GM18526 (cell line): ENCODE data around the gene GHR.

ENCODE experiments used
- POLR2A ChIP-seq: IDR thresholded peaks from 3 replicates; pipeline ENCODE4 v1.6.1; 2011; ENCODE audit not compliant: insufficient read length; ENCODE audit errors: extremely low read depth

The GHR gene

DNA sequence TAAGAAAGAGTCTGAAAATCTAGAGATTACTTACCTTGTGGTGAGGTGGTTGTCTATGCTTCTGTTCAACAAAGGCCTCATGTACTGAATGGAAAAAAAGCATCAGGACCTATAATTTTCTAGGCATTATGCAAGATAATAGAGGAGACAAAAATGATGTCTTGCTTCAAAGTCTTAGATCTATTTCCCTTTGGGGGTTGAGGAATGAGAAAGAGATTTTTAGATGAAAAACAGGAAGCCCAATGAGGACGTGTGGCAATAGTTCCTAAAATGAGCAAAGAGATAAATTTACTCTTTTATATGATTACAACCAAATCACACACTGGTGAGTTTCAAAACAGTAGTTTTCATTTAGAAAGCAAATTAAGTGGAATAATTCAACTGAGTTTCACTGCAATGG, 99.5 kb downstream of the GHR start:
- no peak for TF ChIP-seq POLR2A

DNA sequence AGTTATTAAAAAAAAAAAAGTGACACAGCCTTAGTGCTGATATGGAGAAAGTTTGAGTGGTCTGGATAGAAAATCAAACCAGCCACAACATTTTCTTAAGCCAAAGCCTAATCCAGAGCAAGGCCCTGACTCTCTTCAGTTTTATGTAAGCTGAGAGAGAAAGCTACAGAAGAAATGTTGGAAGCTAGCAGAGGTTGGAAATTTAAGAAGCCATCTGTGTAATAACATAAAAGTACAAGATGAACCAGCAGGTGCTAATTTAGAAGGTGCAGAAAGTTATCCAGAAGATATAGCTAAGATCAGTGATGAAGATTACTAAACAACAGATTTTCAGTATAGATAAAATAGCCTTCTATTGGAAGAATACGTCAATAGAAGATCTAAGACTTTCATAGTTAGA, 102.9 kb downstream of the GHR start:
- TF ChIP-seq POLR2A, result no peak

DNA sequence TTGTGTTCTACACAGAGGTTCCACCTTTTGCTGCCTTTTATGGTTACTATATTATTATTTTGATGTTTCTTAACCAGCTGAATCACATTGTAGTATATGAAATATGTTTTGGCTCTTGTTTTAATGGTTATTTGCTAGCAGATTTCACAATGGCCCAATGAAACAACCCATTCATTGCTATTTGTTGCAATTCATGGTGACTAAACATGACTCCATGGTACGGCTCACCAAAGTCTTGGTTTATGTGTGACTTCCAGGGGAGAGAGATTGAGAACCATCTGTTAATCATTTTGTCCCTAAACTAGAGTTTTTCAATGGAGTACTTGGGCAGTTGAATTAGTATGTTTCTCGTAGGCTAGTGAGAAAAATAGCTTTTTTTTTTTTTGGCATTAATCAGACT, 108.4 kb downstream of the GHR start:
- TF ChIP-seq POLR2A, result no peak

DNA sequence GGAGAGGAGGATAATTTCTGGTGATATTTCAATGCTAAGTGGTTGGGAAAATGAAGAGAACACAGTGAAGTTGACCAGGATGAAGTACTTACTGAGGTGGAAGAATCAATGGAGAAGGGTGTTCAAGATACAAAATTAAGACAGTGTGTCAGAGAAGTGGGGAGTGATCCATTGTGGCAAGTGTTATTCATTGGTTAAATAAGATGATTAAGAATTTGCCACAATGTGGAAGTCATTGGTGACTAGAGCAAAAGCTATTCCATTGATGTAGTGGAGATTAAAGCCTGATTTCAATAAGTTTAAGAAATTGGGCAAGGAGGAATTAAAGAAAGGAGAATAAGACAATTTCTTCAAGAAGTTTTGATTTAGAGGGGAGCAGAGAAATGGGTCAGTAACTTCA, 118.9 kb downstream of the GHR start:
- TF ChIP-seq POLR2A, result no peak

DNA sequence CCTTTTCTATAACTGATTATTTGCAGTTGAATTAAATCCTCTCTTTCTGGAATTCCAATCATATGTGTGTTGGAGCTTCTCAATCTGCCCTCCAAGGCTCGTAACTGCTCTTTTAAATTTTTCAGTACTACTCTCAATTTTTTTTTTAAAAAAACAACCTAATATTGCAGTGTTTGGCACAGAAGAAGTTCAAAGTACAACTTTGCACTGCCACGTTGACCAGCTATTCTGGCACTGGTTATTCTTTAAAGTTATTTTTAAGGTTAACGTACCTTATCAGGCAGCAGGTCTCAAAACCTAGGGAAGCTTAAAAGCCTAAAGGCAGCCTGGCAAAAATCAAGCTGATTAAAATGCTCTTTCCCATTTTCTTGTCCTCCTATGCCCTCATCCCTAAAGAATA, 120.5 kb downstream of the GHR start:
- TF ChIP-seq POLR2A, result no peak

DNA sequence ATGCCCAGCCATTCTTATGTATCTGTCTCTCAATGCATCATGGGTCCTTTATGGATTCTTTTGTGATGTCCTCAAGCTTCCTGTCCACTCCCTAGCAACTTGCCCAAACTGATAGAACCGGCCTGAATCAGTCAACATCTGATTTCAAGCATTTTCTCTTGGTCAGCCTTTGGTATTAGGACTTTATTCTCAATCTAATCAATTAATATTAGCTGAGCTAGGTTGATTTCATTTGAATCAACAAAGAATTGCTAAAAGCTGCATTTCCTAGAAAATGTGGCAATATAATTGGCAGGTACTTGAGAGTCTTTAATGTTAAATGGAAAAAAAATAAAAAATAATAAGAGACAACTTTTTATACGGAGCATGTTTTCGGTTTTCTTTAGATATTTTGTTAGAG, 121.8 kb downstream of the GHR start:
- TF ChIP-seq POLR2A, result no peak

DNA sequence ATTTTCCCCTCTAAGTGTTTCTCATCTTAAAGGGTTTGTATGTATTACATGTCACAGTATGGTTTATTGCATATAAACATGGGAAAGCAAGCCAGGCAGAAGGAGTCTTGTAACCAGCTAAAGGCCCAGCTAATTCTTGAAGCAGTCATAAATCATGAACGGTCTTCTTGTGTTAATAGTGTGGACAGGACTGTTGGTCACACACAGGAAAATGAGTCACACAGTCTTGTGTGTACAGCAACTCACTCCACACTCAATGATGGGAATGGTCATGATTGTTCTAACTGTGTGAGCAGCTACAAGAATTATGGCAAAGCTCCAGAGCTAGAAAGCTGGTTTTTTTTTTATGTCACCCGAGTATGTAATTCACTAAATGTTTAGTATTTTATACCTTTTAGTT, 123.9 kb downstream of the GHR start:
- no peak for TF ChIP-seq POLR2A

DNA sequence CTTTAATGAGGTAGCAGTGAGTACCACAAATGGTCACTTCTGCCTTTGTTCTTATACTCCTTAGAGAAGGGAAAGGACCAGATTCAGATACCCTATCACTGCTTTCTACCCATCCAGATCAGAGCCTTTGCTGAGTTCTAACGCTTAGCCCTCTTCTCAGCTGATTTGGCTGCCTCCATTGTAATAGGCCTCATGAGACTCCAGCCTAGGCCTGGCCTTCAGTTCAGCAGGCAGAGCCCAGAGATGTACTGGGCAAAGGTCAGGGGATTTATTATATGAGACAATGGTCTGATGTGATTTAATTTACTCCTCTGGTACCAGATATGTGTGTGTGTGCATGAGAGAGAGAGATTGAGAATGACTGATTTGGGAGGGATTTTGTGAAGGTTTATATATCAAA, 124.7 kb downstream of the GHR start:
- TF ChIP-seq POLR2A, result no peak

DNA sequence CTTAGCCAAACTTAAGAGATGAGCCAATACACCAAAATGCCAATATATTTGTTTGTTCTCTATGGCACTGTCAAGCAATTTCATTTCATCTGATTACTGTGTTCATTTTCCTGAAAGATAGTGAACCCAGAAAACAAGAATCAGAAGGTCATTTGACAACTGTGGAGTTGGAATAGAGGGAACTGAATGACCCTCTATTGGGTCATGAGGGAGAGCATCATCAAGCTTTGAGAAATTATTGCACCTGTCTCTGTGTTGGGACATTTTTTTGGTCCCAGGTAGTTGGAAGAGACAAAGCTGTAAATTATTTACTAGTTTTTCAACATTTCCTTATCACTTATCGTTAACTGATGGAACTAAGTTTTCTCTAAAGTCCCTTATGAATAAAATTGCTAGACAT, 129.4 kb downstream of the GHR start:
- no peak for TF ChIP-seq POLR2A

DNA sequence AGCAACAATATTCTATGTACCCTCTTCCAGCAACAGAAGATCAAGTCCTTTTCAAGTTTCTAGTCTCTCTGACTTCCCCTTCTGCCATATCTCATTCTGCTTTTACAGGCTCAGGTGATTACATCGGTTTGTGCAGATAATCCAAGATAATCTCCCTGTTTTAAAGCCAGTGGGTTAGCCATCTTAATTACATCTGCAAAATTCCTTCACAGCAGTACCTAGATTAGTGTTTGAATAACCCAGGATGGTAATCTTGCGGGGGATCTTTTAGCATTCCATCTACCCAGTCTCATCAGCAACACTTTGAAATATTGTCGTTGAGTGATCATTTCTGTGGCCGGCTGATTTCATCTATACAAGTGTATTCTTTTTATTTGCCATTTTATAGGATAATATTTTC, 130.2 kb downstream of the GHR start:
- no peak for TF ChIP-seq POLR2A

DNA sequence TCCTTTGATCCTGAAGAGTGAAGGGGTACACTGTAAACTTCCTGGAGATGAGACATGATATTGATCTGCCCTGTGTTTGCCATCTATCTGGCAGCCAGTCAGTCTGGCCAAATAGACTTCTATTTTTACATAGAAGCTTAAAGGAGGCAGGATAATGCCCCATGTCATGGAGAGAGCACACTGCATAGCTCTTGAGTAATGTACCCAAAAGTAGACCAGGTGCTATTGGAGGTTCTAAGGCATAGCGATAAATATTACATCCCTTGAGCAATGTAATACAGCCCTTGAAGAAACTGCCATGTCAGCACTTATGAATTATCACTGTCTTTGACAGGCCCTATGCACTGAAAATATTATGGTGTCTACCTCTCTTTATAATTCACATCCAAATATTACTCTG, 131.8 kb downstream of the GHR start:
- TF ChIP-seq POLR2A, result no peak

DNA sequence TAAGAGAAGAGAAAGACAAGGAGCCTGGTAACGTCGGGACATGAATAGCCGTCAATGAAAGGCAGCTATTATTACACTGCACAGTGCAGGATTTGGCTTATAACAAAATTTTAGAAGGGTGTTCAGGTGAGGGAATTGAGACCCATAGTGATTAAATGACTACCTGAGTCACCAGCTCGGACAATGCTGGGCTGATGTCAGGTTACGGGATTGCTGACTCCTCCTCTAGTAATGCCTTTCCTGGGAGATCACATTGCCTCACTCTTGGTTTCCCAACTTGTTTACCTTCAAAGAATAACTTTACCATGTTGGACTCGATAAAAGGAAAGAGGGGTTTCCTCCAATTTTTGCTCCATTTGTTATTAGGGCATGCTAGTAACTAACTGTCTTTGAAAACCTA, 132.6 kb downstream of the GHR start:
- TF ChIP-seq POLR2A, result no peak

DNA sequence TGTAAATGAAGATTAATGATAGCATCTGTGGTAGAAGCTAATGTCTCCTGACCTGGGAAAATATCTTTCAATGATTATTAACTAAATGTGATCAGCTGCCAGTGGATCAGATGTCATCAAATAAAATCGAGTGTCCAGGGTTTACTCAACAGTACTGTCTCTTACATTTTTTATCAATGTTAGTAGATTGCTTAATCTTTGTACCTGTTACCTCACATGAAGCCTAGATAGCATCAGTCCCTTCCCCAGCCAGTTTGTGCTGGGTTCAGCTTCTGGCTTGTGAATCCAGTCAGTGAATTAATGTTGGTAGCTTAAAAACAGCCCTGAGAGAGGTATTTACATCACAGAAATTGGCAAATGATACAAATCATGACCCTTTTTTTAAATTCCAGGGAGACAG, 134.4 kb downstream of the GHR start:
- no peak for TF ChIP-seq POLR2A

DNA sequence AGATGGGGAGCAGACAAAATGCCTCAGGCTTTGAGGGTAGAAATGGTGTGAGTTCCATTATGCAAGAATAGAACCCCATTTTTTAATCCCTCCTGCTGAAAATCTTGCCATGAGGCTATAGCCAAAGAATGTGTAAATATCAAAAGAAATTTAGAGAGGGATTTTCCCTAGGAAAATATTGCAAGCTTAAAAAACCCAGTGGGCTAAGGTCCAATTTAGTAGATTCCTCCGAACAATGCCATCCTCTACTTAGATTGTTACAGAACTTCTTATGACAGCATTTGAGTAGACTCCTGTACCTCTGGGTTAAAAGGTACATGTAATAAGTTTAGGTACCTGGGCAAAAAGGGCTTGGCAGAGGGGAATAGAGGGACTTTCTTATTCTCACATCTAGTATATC, 138.4 kb downstream of the GHR start:
- no peak for TF ChIP-seq POLR2A

DNA sequence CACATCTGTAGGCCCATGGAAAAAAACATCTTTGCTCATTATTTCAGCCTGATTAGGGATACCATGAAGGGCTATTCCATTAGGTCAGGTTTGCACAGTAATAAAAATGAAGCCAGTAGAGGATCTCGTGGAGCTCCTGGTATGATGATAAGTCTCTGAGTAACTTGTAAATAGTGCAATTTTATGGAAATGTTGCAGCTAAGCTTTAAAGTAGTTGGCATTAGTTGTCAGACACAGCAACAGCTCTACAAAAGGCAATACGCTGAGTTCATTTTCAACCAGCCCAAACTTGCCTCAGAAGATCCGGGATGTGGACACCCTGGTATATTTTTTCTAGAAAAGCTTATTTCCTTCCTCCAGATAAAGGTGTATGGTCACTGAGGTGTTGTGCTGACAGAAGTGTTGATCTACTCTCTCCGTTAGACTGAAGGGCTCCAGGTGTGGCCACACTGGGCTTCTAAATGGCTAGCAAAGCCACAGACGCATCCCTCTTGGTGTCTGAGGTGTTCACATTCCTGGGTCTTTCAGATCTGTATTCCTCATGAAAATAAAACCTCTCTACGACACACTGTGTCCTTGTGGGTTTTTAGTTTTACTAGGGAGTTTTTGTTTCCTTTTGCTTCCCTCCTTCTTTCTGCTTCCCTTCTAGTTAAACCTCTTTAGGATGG, 141.6 kb downstream of the GHR start:
- TF ChIP-seq POLR2A, result no peak

DNA sequence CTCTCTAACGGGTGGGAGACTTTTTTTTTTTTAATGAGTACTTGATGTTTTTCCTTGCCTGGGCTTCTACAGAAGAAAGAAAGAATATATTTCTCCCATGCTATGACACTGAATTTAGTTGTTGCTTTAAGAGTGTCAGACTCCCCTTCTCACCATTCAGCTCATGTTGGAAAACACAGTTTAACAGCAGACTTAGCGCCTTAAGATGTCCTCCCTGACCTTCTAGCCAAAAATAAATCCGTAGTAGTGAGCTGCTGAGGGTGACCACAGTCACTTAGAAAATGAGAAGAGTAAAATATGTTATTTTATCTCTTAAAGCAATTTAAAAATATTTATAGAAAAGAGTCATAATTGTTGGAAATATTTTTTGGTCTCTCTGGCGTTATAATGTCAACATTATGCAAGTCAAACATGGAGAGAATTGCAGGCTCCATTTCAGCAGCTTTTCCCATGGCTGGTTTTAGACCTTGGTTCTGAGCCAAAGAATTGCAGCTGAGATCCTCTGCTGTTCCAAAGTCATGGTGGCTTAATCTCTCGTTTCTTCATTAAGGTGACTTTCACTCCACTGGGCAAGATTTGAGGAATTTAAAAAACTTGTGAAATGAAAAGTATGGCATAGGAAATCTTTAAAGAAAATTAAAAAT, 143.5 kb downstream of the GHR start:
- TF ChIP-seq POLR2A, result no peak

DNA sequence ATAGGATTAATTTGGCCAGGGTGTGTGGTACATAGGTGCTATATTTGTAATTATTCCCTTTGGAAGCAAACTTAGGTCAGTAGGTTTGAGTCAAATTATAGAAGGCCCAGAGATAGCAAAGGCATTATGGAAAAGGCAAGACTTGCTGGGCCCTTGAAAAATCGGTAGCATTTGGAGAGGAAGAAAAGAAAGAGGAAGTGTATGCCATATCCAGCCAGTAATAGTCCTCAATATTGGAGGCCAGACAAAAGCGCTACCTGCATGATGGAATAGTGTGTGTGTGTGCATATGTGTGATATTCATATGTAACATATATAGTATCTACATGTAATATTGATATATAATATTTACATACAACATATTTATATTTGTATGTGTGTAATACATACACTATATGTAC, 146.1 kb downstream of the GHR start:
- no peak for TF ChIP-seq POLR2A

DNA sequence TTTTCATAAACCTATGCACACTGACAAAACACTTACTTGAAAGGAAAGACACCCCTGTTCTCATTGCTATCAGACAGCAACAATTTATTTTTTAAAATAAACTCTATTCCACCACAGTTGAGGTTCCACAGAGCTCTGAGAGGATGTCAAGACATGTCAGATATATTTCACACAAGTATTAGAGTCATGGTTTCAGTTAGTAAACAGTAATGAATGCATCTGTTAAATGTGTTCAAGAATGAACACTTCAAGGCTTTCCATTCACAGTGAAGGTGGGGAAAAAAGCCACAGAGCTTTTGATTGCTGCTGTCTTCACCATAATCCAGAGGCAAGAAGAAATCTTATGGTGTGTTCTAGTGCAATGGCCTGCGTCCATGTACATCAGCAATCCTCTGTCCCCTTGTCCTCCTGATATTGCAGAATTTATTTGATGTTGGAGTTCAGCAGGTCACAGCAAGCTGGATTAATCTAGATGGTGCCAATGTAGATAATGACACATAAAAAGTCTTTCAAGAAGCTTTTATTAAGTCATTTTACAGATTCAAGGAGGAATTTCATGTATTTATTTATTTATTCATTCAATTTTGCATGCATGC, 146.8 kb downstream of the GHR start:
- TF ChIP-seq POLR2A, result no peak
